Stimulated activated CD4-positive, alpha-beta T cell treated with anti-CD3 and anti-CD28 coated beads, Interleukin-12 subunit alpha, Interleukin-12 subunit beta, amount 100 ng/mL, for 24 hours (primary cell): ENCODE data around the gene CIDEB.
"Not testable (repeated sequence)": the region's sequence is repeated elsewhere in the genome, so short reads cannot be mapped to it uniquely, and the experiment has no call there.

ENCODE experiments used
- DNase-seq, 2 experiments: peaks; one replicate each; pipeline ENCODE4 v3.0.0-alpha.2; 2020; ENCODE audit warnings: low read depth in 2 of 2

CIDEB gene, protein sequence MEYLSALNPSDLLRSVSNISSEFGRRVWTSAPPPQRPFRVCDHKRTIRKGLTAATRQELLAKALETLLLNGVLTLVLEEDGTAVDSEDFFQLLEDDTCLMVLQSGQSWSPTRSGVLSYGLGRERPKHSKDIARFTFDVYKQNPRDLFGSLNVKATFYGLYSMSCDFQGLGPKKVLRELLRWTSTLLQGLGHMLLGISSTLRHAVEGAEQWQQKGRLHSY

DNA sequence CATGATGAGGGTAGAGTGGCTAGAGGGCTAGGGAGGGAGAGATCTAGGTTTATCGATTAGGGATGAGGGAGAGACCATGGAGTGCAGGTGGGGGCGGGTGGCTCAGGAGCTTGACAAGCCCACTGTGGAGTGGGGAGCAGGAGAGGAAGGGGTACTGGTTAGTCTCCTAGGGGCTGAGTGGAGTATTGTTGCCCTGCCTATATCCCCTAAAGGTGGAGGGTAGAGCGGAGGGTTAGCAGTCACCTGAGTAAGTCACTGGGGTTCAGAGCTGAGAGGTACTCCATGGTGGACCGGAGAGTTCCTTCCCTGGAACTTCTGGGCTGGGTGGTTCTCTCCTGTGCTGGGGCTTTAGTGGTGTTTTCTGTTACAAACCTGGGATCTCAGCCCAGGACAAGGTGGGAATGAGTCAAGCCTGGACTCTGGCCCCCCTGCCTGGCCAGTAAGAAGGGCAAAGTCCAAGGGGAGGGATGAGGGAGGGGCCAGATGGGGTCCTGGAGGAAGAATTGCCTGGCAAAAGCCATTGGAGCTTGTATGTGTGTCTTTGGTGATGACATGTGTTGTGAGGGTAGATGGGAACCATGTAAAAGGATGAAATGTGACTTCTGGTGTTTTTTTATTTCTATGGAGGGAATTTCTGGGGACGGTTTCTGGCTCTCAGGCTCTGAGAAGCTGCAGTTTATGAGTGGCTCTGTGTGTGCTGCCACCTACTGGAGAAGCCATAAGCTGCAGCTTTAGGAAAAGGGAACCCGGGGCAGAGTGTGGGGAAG lies at the start of gene CIDEB:
TSS of gene CIDEB (minus strand) at position 403 of the 767 bp plus-strand sequence. CDS start at position 284, 119 bp downstream.
- DNase-seq: no peak

DNA sequence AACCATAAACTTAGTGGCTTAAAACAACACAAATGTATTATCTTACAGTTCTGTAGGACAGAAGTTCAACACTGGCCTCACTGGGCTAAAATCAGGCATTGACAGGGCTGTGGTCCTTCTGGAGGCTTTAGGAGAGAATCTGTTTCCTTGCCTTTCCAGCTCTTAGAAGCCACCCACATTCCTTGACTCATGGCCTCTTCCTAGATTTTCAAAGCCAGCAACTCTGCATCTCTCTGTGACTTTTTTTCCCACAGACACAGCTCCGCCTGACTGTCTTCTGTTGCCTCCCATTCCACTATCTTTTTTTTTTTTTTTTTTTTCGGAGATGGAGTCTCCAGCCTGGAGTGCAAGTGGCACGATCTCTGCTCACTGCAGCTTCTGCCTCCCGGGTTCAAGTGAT lies 48.4 kb upstream of the CIDEB start:
- no peak for DNase-seq

DNA sequence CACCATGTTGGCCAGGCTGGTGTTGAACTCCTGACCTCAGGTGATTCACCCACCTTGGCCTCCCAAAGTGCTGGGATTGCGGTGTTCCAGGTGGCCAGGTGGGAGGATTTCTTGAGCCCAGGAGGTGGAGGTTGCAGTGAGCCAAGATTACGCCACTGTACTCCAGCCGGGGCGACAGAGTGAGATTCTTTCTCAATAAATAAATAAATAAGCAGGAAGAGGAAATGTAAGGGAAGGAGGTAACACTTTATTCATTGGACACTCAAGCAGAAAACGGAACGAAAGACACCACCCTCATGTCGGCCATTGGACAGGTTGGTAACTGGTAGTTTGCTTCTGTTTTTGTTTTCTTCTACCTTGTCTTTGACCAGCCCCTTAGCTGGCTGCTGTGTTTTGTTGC lies 47.2 kb upstream of the CIDEB start:
- no peak for DNase-seq

DNA sequence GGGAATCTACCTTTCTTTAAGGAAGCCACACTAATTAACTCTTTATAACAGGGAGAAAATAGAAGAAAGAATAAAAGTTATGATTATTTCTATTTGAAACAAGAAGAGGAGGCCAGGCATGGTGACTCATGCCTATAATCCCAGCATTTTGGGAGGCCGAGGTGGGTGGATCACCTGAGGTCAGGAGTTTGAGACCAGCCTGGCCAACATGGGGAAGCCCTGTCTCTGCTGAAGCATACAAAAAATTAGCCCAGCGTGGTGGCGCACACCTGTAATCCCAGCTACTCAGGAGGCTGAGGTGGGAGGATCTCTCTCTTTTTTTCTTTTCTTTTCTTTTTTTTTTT lies 46.7 kb upstream of the CIDEB start:
- not testable (repeated sequence) for DNase-seq

DNA sequence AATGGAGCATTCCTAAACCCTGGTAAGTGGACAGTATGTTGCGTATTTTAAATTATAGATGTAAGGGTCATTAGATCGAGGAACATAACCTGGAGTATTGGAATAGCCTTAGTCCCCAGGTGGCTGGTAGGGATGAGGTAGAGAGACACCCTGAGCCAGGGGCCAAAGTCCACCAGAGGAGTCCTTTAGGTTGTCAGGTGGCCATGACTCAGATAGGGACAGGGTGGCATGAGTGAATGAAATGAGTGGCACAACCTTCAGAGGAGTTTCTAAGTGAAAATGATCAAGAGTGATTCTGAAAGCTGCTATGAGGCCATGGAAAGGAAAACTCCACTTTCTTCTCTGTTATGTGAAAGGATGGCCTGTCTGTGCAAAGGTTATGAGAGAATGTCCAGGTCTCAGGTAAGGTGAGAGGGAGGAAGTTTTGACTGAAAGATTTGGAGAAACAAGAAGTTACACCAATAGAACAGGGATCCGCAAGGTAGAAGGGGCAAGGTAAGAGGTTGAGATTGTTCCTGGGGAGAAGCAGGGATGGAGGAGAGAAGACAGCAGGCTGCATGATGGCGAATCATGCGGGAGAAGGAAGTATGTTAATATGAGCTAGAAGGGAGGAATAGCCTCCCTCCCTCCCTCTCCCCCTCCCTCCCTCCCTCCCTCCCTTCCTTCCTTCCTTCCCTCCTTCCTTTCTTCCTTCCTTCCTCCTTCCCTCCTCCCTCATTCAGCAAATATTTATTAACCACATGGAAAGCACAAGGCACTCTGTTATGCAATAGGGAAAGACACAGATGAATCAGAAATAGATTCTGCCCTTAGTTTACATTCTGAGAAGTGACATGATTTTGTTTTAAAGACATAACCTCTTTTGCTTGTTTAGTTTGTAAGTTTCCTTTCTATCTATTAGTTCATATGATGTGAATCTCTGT lies 46.0 kb upstream of the CIDEB start:
- DNase-seq: no peak

DNA sequence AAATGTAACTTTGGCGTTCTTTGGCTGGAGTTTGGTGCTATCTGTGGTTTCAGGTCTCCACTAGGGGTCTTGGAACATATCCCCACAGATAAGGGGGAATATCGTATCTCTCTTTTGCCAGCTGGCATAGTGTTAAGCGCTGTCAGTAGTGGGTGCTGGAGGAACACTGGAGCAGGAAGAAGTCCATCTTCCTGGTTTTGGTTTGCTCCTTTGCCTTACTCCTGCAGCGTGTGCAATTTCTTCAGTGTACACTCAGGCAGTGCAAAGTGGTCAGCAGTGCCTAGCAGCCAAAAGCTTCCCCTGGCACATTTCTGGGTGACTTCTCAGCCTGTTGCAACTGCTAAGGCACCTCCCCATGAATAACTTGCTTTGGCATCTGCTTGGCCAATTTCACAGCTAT lies 43.7 kb upstream of the CIDEB start:
- no peak for DNase-seq

DNA sequence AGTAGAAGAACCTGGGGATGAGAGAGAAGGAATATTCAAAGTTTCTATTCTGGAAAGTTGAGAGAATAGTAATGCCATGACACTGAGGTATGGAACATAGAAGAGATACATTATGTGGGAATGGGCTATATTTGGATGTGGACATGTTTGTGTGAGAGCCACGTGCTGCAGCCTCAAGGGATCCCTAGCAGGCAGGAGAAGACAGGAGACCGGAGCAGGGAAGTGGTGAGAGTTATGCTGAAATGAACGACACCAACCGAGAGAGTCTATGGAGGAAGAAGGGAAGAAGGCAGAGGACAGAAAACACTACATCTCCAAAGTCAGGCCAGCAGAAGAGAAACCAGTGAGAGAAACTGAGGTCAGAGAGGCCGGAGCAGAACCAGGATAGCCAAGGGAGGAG lies 42.0 kb upstream of the CIDEB start:
- DNase-seq: no peak

DNA sequence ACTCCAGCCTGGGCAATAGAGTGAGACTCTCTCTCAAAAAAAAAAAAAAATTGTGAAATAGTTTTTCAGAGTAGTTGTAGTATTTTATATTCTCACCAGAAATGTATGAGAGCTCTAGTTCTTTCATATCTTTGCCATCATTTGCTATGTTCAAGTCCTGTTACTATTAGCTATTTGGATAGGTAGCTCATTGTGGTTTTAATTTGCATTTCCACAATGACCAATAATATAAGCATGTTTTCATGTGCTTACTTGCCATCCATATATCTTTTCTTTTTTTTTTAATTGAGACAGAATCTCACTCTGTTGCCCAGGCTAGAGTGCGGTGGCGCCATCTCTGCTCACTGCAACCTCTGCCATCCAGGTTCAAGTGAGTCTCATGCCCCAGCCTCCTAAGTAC lies 40.4 kb upstream of the CIDEB start:
- DNase-seq: no peak

DNA sequence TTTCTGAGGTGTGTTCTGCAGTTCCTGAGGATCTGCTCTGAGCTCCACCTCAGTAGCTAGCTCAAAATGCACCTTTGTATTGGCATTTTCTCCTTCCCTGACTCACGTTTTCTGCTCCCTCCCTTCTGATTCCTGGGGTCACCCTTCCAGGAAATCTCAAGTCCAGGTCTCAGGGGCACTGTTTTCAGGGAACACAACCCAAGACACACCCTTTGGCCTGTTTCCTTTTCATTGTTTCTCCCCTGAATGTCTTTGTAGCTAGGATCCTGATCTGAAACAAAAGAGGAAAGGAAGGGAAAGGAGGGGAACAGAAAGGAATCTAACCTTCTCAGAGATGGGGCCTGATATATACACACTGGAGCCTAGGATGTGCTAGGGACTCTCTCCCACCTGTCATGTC lies 39.4 kb upstream of the CIDEB start:
- DNase-seq: no peak

DNA sequence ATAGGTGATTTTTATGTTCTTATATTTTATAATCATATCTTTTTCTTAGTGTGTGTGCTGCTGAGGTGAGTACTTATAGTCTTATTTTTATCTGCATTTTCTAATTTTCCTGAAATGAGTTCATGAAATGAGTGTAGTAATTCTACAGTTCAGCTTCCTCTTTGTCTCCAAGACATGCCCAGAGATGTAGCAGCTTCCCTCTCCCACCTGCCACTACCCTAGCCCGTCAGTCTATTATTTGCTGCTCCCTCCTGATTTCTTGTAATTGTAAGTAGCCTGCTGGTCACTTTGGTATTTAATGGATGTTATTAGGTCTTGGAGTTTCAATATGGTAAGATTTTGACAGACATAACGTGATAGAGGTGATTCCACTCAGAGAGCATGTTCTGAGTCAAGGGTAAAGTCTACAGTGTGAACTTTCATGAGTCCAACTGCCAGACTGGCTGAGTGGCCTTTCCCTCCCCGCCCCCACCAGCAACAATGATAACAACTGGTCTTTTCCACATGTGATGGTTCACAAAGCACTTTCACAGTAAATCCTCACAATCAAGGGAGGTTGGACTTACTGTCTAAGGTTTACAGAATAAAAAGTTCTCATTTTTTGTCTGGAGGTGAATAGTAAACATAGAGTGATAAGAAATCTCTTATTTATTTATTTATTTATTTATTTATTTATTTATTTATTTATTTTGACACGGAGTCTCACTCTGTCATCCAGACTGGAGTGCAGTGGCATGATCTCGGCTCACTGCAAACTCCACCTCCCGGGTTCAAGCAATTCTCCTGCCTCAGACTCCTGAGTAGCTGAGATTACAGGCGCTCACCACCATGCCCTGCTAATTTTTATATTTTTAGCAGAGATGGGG lies 36.3 kb upstream of the CIDEB start:
- DNase-seq: no peak

DNA sequence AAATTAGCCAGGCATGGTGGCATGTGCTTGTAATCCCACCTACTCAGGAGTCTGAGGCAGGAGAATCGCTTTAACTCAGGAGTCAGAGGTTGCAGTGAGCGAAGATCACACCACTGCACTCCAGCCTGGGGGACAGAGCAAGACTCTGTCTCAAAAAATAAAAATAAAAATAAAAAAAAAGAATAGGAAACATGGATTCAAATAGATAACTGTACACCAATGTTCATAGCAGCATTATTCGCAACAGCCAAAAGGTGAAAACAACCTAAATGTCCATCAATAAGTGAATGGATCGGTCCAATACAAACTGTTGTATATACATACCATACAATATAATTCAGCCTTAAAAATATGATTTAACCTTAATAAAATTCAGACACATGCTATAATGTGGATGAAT lies 35.1 kb upstream of the CIDEB start:
- DNase-seq: no peak

DNA sequence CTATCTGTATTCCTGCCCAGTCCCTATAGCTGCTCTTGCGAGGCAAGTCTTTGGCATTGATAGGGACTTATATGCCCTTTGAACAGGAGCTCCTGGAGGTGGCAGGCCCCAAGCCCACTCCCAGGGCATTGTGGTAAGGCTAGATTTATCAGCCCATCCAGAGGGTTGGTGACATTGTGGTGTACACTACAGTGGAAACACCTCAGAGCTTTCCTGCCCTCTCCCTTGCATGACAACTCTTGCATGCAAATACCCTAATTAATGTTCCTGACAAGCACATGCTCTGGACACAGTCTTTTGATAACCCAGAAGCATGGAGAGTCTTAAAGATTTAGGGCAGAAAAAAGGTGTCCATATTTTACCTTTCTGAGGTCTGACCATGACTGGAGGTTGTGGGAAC lies 32.8 kb upstream of the CIDEB start:
- no peak for DNase-seq

DNA sequence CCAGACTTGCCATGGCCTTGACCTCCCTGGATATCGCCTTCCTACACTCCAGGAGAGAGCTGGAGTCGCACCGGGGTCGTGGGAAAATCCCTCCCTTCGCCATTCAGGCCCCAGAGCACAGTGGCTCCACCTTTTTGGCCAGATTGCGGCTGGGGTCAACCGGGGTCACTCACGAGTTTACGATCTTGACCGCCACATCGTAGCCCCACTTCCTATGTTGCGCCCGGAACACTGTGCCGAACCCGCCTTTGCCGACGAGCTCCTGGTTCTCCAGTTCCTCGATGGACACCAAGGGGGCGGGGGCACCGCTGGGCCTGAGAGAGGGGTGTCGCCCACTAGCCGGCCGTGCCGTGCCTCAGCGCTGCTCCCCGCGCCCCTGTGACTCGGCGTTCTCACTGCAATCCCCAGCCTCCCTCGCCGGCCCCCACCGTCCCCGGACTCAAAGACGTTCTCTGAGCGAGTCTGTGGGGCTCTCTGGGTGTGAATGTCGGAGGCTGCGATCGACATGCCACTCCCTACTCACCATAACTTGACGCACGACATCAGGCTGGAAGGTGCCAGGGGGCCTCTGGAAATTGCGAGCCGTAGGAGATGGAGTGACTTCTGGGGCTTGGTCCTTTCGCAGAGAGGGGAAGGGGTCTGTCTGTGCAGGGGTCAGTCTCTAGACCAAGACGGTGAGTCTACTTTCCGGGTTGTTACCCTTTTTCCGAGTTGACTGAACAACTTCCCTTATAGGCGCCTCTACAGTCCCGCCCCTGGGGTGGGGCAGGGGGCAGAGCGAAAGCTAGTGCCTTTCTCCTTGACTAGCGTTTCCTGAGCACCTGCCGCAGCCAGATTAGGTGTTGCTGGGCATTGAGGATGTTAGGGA lies 31.7 kb upstream of the CIDEB start, which contains the start of gene RIPK3:
TSS of gene RIPK3 (minus strand) at position 708 of the 868 bp plus-strand sequence. CDS start at position 543, 165 bp downstream.
- DNase-seq: peak in 1 of 2 experiments; percentile 60

DNA sequence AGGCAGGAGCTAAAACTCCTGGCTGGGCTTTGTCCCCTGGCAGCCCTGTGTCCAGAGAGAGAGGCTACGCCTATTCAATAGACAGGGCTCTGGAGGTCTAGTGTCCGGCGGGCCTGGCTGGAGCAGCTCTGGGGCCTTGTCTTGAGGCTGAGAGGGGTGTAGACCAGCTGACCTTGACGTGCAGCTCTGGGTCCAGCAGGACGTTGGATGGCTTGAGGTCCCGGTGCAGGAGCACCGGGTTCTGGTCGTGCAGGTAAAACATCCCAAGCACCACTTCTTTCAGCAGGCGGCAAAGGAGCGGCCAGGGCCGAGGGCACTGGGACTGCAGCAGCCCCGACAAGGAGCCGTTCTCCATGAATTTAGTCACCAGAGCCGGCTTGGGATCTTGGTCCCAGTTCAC lies 31.1 kb upstream of the CIDEB start:
- DNase-seq: no peak

DNA sequence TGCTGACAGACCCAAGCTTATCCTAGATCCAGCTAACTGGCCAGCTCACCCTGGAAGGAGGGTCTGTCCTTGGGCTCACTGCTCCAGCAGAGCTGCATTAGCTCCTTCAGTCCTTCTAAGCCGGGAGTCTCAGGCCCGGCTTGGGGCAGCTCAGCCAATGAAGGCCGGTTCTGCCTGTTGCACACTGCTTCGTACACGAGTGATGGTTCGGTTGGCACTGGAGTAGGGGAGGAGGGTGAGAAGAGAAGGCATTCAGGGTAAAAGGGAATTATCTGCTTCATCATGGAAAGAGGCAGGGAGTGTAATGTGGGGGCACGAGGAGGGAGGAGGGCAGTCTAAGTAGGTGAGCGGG lies 30.0 kb upstream of the CIDEB start:
- no peak for DNase-seq

DNA sequence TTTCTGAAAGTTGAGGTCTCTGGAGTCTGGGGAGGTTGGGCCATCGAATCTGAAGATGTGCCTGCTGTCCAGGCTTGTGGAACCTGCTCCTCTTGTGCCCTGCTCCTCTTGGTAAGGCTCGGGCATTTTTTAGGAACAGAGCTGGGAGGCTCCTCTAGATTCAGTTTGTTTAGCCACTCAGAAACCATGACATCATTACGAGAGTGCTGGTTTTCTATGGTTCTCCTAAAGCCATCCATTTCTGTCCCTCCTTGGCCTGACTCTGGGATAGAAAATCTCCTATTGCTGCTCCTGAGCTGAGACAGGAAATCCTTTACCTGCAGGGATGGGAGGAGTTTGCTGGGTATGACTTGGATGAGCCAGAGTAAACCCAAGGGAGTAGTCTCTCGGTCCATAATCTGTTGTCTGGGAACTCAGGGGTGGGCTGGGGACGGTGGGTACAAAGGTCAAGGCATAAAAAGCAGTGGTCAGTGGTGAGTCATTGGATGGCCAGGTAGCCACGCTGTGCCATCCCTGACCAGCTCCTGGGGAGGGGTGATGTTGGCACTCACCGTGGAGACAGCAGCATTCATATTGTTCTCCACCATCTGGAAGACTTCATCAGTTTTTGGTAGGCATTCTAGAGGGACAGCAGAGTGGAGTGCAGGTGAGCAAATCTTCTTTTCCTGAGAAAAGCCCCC lies 29.5 kb upstream of the CIDEB start:
- no peak for DNase-seq

DNA sequence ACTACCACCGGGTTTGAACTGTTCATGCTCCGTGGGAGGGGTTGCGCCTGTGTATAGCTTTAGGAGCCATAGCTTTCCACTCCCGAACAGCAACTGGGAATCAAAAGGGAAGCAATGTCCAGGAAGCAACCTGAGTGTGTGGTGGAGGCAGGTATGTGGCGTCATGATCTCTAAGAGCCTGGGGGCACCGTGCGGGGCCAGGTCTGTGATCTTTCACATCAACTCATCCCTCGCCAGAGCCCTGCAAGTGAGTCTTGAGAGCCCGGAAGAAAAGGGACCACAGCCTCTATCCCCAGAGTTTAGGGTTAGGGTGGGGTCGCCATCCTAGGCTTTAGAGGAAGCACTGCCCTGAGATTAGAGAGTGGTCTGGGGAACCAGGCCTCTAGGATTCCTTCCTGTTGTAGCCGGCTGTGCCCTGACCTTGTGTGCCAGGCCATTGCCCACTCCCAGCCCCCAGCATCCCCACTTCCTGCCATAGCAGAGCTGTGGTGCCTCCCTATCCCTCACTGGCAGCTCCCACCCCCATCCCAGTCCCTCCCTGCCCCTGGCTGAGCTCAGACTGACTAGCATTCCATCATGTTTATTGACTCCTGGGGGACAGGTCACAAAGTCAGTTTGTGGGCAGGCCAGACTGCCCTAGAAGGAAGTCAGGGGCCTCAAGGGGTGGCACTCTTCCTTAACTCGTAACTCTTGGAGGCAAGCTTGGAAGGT lies 27.8 kb upstream of the CIDEB start:
- DNase-seq: no peak

DNA sequence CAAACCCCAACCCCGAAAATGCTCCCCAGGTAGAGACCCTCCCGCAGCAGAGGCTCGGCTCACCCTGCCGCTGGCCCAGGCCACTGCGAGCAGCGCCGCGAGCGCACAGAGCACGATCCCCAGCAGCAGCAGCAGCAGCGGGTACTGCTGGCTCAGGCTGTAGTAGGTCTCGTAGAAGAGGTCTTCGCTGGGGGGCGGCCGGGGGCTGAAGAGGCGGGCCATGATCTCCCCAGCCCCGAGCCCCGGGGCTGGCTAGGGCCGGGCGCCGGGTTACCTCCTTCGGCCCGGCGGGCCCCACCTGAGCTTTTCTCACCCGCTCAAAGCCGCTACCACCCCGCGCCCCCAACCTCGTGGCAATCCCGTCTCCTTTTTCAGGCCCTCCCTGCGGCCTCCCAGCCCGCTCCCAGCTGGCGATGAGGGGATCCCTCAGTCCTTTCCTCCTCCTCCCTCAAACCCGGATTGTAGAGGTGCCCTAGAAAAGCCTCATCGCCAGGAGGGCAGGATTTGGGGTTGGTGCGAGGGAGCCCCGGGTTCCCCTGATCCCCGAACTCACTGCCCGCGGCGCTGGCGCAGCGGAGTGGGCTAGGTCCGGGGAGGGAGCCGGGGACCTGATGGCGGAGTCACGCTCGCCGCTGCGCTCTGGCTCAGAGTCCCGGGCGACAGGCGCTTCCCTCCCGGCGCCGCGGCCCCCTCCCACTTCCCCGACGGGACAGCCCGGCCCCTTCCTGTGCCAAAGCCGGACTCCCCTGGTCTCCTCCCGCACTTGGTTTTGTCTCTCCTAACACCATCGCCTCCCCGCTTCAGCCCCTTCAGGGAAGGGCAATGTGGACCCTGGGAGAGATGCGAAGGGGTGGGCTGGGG lies 26.9 kb upstream of the CIDEB start, which contains the start of gene ADCY4:
TSS of gene ADCY4 (minus strand) at position 641 of the 861 bp plus-strand sequence. CDS start at position 222, 419 bp downstream.
- DNase-seq: no peak
